Breast epithelium (tissue), 4 donors: ENCODE measurements around the gene FAM149B1. TPM values are rescaled to one million over a fixed set of nuclear protein-coding genes. Genes with fewer than 3 reads are reported as not detected.

Experiments used
- DNase-seq, 2 donors: peaks; one replicate each; pipeline ENCODE4 v3.0.0-alpha.2; 2019; ENCODE audit warnings: low spot score in 2 of 2
- H3K27ac ChIP-seq, 2 donors: fragments of 200-600 bp; sonication (generic) in 1 of 2; one replicate each; pipeline ENCODE4 v1.5.1; 2016 to 2019; ENCODE audit warnings: mild to moderate bottlenecking in 1 of 2
- H3K27me3 ChIP-seq, 2 donors: fragments of 200-600 bp; sonication (generic) in 1 of 2; one replicate each; pipeline versions ENCODE4 v1.5.1 to v1.6.0; 2017 to 2019; ENCODE audit warnings: control low read depth in 1 of 2, mild to moderate bottlenecking in 1 of 2
- H3K36me3 ChIP-seq: fragments of 200-600 bp; one replicate; pipeline ENCODE4 v1.5.1; 2019
- H3K4me1 ChIP-seq, 2 donors: fragments of 200-600 bp; sonication (generic); one replicate each; pipeline ENCODE4 v1.5.1; 2016 to 2019; ENCODE audit warnings: control low read depth in 1 of 2
- H3K4me3 ChIP-seq, 3 donors: fragments of 200-600 bp; sonication (generic); 1 replicate in 2 of 3; 2 replicates in 1 of 3; pipeline ENCODE4 v1.5.1; 2016 to 2019; ENCODE audit warnings: mild to moderate bottlenecking in 3 of 3, moderate library complexity in 2 of 3
- H3K9me3 ChIP-seq, 2 donors: fragments of 200-600 bp; sonication (generic) in 1 of 2; one replicate each; pipeline ENCODE4 v1.5.1; 2016 to 2019; ENCODE audit warnings: control low read depth in 1 of 2
- POLR2A ChIP-seq: fragments of 450-650 bp; IDR thresholded peaks from one replicate; pipeline ENCODE4 v1.6.1; 2016; ENCODE audit warnings: antibody characterized with exemption, mild to moderate bottlenecking, moderate library complexity
- POLR2AphosphoS5 ChIP-seq, 3 donors: sonication (generic); formaldehyde crosslinking; IDR thresholded peaks; one replicate each; pipeline ENCODE4 v1.6.1; 2017; ENCODE audit warnings: antibody characterized with exemption in 3 of 3
- intact Hi-C: fragments of 100-400 bp; cut with DNase I; formaldehyde crosslinking; loops from one replicate; pipeline ENCODE4 v1.15.1; 2023; ENCODE audit warnings: low total_unique reads
- total RNA-seq, 3 donors: library from RNA; depleted of rRNA; stranded (reverse); fragments of >200 nt; gene quantifications; one replicate each; pipeline ENCODE4 v1.1.0, GENCODE V29; 2016
- TF ChIP-seq, protein P1 (sequence below), 3 donors: fragments of 450-650 bp; IDR thresholded peaks; one replicate each; pipeline ENCODE4 v1.5.1; 2016 to 2017; ENCODE audit warnings: antibody characterized with exemption in 3 of 3, mild to moderate bottlenecking in 3 of 3, moderate library complexity in 3 of 3

The FAM149B1 gene
- total RNA-seq, 3 donors from 2014 or later: 19.4 to 24.6 (median 19.7) TPM

DNA sequence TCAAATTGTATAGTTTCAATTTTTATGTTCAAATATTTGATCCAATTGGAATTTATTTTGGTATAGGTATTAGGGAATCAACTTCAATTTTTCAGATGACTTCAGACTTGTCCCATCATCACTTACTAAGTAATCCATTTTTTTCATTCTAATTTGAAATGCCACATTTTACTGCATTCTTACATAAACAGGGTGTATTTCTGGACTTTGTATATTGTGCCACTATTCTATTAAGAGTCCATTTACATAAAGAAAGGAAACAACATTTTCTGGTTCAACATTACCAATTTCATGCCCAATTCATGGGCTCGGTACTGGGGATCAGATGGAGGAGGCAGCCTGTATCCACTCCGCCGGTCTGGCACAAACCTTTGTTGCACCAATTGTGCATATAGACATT, 15.9 kb upstream of the FAM149B1 start:
- Histone ChIP-seq H3K4me3 (no peak overlapping the region), H3K27ac (no peak overlapping the region), H3K27me3 (no peaks in the 10 kb centered on the region), H3K36me3 (peaks cover 7% of the 10 kb centered on the region), H3K4me1 (no peaks in the 10 kb centered on the region), H3K9me3 (no peaks in the 10 kb centered on the region)
- TF ChIP-seq, protein P1, sequence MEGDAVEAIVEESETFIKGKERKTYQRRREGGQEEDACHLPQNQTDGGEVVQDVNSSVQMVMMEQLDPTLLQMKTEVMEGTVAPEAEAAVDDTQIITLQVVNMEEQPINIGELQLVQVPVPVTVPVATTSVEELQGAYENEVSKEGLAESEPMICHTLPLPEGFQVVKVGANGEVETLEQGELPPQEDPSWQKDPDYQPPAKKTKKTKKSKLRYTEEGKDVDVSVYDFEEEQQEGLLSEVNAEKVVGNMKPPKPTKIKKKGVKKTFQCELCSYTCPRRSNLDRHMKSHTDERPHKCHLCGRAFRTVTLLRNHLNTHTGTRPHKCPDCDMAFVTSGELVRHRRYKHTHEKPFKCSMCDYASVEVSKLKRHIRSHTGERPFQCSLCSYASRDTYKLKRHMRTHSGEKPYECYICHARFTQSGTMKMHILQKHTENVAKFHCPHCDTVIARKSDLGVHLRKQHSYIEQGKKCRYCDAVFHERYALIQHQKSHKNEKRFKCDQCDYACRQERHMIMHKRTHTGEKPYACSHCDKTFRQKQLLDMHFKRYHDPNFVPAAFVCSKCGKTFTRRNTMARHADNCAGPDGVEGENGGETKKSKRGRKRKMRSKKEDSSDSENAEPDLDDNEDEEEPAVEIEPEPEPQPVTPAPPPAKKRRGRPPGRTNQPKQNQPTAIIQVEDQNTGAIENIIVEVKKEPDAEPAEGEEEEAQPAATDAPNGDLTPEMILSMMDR (IDR thresholded peaks at IDR 0.05): no peak
- no peak for TF ChIP-seq POLR2AphosphoS5 (IDR thresholded peaks at IDR 0.05)
- no peak for TF ChIP-seq POLR2A
- intact Hi-C loops: no loop called here
- no peak for DNase-seq

DNA sequence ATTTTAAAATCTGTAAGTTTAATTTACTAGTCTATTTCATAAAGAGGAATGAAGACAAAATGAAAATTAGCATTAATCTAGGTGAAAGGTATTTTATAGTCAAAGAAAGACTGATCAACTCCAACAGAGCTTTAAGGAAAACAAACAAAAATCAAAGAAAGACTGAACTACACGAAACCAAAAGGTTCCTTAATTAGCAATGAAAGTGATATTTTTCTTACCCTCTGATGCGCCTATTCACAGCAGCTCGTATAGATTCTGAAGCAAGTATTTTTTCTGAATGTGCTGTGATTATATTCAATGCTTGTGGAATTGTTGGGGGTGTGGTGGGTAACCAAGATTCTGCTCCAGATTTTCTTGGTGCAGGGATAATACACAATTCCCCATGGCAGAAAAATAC, 11.9 kb upstream of the FAM149B1 start:
- H3K27ac ChIP-seq: no peak overlapping the region
- no peaks in the 10 kb centered on the region for H3K9me3 ChIP-seq
- intact Hi-C loops: no loop called here
- no peak for TF ChIP-seq POLR2A
- TF ChIP-seq, protein P1 (IDR thresholded peaks at IDR 0.05): no peak
- no peak for TF ChIP-seq POLR2AphosphoS5 (IDR thresholded peaks at IDR 0.05)
- H3K4me1 ChIP-seq: no peaks in the 10 kb centered on the region
- no peak overlapping the region for H3K4me3 ChIP-seq
- DNase-seq: no peak
- peaks cover 7% of the 10 kb centered on the region for H3K36me3 ChIP-seq
- H3K27me3 ChIP-seq: no peaks in the 10 kb centered on the region

DNA sequence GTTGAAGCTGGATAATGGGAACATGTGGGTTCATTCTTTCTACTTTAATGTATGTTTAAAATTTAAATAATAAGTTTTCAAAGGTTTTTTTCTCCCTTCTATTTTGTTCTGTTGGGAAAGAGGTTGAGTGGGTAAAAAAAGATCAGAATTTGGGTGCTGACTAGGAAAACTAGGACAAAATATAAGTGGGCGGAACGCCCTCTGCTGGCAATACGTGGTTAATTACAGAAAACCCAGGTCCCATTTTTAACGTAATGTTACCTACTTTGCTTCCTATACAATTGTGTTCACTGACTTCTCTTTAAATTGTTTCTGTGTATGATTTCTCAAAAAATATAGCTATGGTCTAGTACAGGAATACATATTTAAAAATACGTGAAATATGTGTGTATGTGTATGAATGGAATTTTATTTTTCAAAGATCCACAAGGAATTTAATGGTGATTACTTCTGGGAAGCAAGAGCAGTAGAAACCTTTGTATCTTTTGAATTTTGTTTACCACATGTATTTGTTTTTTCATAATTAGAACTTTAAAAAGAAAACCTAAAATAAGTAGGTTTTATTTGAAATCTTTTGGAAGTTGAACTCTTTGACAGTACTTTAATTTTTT, 8.8 kb upstream of the FAM149B1 start:
- peak in 1 of 2 donors; percentile 58 for DNase-seq
- H3K9me3 ChIP-seq: no peaks in the 10 kb centered on the region
- peaks cover 7% of the 10 kb centered on the region for H3K36me3 ChIP-seq
- H3K4me1 ChIP-seq: no peaks in the 10 kb centered on the region
- H3K27ac ChIP-seq: no peak overlapping the region
- H3K4me3 ChIP-seq: no peak overlapping the region
- H3K27me3 ChIP-seq: no peaks in the 10 kb centered on the region
- TF ChIP-seq POLR2A: no peak
- TF ChIP-seq POLR2AphosphoS5 (IDR thresholded peaks at IDR 0.05): no peak
- TF ChIP-seq, protein P1 (IDR thresholded peaks at IDR 0.05): peak; percentile 40 to 68 (median 61)
- intact Hi-C loops: no loop called here

DNA sequence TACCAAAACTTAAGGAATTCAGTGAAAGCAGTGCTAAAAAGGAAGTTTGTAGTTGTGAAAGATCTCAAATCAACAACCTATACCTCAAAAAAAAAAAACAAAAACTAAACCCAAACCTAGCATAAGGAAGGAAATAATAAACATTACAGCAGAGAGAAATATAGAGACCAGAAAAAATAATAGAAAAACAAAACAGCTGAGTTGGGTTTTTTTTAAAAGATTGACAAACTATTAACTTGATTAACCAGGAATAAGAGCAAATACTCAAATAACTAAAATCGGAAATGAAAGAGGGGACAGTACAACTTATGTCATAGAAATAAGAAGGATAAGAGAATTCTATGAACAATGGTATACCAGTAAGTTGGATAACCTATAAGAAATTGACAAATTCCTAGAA, 6.8 kb upstream of the FAM149B1 start:
- intact Hi-C loops: no loop called here
- no peak overlapping the region for H3K4me3 ChIP-seq
- TF ChIP-seq POLR2AphosphoS5 (IDR thresholded peaks at IDR 0.05): no peak
- TF ChIP-seq, protein P1 (IDR thresholded peaks at IDR 0.05): no peak
- TF ChIP-seq POLR2A: no peak
- DNase-seq: no peak
- H3K9me3 ChIP-seq: no peaks in the 10 kb centered on the region
- no peaks in the 10 kb centered on the region for H3K27me3 ChIP-seq
- no peaks in the 10 kb centered on the region for H3K4me1 ChIP-seq
- no peak overlapping the region for H3K27ac ChIP-seq
- H3K36me3 ChIP-seq: peaks cover 4% of the 10 kb centered on the region

DNA sequence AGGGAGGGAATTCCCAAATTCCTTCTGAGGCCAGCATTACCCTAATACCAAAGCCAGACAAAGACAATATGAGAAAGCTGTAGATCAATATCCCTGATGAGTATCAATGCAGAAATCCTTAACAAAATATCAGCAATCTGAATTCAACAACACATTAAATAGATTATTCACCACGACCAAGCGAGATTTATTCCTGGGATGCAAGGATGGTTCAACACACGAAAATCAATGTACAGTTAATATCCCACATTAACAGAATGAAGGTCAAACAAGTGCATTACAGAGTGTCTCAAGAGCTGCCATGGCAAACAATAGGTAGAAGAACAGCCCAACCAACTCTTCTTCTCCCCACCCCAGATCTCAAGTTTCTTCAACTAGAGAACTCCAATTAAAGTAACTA, 6.3 kb upstream of the FAM149B1 start:
- DNase-seq: no peak
- Histone ChIP-seq H3K9me3 (no peaks in the 10 kb centered on the region), H3K4me1 (peaks cover 0 to 4% of the 10 kb centered on the region in 2 donors), H3K4me3 (no peak overlapping the region), H3K27ac (no peak overlapping the region), H3K36me3 (no peaks in the 10 kb centered on the region), H3K27me3 (no peaks in the 10 kb centered on the region)
- TF ChIP-seq, protein P1 (IDR thresholded peaks at IDR 0.05): no peak
- TF ChIP-seq POLR2A (no peak), POLR2AphosphoS5 (IDR thresholded peaks at IDR 0.05) (no peak)
- intact Hi-C loops: no loop called here
